Measurements from ENCODE around the gene MRPL55.

GRCh38 chr1:228065543-228066347, 43.4 kb downstream of the MRPL55 start:
- no peak for TF ChIP-seq POLR2A (IDR thresholded peaks at IDR 0.05)
- no peak for TF ChIP-seq CTCF (IDR thresholded peaks at IDR 0.05)

All from thyroid gland (tissue), 4 donors.